ENCODE results near the gene ANKRD37.

DNA sequence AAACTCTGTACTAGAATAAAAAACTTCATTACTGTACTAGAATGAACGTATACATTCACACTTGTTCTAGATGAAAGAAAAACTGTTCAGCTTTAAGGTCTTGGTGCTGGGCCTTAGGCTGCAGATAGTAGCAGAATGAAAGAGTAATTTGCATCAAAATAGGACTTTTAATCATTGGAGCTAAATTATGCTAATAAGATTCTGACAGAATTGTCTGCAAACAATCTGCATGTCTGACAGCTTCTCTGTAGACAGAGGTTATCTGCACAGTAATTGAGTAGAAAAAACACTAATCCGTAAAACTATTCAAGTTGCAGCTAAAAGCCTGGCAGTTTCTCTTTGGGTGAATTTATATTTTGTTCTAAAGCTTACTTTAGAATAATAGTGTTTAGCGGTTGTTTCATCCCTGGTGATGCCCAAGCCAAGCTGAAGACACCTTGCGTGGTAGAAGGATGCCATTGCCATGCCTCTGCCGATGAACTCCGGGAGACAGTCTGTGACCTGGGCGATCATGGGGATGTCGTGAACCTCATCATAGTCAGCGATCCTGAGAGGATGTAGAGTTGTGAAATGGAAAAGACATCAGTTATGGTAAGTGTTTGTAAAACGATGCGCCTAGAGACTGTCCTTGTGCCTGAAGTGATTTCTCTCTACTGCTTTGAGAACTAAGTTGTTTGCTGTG lies 26.2 kb upstream of the ANKRD37 start:
- TF ChIP-seq JUN (IDR thresholded peaks at IDR 0.05; ENCODE audit: borderline replicate concordance, insufficient read depth, insufficient read length, low read depth) (no peak), EZH2 (IDR thresholded peaks at IDR 0.05; ENCODE audit: borderline replicate concordance, low read depth, low read length, severe bottlenecking) (no peak), POLR2A (IDR thresholded peaks at IDR 0.05; ENCODE audit: low read depth, low read length) (no peak)
- TF ChIP-seq, protein P1, sequence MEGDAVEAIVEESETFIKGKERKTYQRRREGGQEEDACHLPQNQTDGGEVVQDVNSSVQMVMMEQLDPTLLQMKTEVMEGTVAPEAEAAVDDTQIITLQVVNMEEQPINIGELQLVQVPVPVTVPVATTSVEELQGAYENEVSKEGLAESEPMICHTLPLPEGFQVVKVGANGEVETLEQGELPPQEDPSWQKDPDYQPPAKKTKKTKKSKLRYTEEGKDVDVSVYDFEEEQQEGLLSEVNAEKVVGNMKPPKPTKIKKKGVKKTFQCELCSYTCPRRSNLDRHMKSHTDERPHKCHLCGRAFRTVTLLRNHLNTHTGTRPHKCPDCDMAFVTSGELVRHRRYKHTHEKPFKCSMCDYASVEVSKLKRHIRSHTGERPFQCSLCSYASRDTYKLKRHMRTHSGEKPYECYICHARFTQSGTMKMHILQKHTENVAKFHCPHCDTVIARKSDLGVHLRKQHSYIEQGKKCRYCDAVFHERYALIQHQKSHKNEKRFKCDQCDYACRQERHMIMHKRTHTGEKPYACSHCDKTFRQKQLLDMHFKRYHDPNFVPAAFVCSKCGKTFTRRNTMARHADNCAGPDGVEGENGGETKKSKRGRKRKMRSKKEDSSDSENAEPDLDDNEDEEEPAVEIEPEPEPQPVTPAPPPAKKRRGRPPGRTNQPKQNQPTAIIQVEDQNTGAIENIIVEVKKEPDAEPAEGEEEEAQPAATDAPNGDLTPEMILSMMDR (IDR thresholded peaks at IDR 0.05; ENCODE audit: extremely low read depth in 1 of 2, insufficient read depth in 1 of 2, low read depth in 1 of 2, low read length in 2 of 2) = no peak
- TF ChIP-seq, protein P2, sequence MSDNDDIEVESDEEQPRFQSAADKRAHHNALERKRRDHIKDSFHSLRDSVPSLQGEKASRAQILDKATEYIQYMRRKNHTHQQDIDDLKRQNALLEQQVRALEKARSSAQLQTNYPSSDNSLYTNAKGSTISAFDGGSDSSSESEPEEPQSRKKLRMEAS (IDR thresholded peaks at IDR 0.05; ENCODE audit: insufficient read depth, insufficient read length) = no peak
